K562 treated with DMSO at 1 percent for 48 hours (cell line): Measurements from ENCODE around the gene C6orf120. TPM values are rescaled to one million over a fixed set of nuclear protein-coding genes. Genes with fewer than 3 reads are reported as not detected.

Experiments used
- total RNA-seq: library from RNA; unstranded; fragments of 300-600 nt; gene quantifications from 2 replicates; pipeline ENCODE4 v1.2.3, GENCODE V29; 2022; ENCODE audit warnings: low replicate concordance; ENCODE audit errors: extremely low read depth

Gene C6orf120
- not detected in 2 replicates for total RNA-seq

DNA sequence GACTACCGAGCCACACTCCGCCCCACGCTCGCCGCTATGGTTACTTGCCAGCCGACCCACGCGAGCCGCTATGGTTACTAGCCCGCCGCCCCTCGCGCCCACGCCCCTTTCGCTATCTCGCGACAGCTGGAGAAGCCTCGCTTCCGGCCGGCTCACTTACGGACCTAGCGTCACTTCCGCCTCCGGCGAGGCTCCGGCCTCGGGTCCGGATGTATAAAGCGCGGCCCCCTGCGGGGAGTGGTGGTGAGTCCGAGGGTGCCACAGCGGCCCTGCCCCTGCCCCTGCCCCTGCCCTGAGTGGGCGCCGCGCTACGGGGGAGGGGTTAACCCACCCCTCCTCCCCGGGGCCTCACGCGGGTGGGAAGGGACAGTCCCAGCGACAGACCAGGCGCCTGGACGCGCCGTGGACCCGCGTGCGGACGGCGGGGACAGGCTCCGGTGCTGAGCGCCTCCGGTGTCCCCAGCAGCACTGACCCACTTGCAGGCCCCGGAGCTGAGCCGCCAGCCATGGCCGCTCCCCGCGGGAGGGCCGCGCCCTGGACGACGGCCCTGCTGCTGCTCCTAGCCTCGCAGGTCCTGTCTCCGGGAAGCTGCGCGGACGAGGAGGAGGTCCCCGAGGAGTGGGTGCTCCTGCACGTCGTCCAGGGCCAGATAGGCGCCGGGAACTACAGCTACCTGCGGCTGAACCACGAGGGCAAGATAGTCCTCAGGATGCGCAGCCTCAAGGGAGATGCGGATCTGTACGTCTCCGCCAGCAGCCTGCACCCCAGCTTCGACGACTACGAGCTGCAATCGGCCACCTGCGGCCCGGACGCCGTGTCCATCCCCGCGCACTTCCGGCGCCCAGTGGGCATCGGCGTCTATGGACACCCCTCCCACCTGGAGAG is at the start of gene C6orf120, which contains the start of gene WDR27:
C6orf120 (plus strand) TSS at position 173 of the 886 bp plus-strand sequence; CDS start at position 507, 334 bp downstream.
WDR27 (minus strand) TSS at position 76 of the 886 bp plus-strand sequence. CDS start 13,024 bp downstream, outside the sequence.

GRCh38 chr6:169724494-169725124 is 22.7 kb downstream of the C6orf120 start, which contains the start of gene PHF10:
Gene PHF10, minus strand, starts transcription at chr6:169724500. Its CDS starts 569 bp downstream, at chr6:169723931.

GRCh38 chr6:169751242-169752073 is 49.5 kb downstream of the C6orf120 start, which contains the start of the genes DYNLT2 and ERMARD:
Gene DYNLT2, minus strand, starts transcription at chr6:169751572. Its CDS starts 114 bp downstream, at chr6:169751458.
Gene ERMARD, plus strand, starts transcription at chr6:169751622. Its CDS starts 36 bp downstream, at chr6:169751658.

Other genes starting within 250 kb of the C6orf120 start
- gene WDR27, start 97 bp upstream of the C6orf120 start, total RNA-seq, result not detected in 2 replicates
- not detected in 2 replicates for gene PHF10, start 22.4 kb downstream of the C6orf120 start, total RNA-seq
- not detected in 2 replicates for gene DYNLT2, start 49.4 kb downstream of the C6orf120 start, total RNA-seq
- gene ERMARD, start 49.5 kb downstream of the C6orf120 start, total RNA-seq, result not detected in 2 replicates